ENCODE measurements around the gene SNX20. TPM values are rescaled to one million over a fixed set of nuclear protein-coding genes. Genes with fewer than 3 reads are reported as not detected.

SNX20 gene
- total RNA-seq, 1 experiment from 2014 or later = 0.10 TPM

GRCh38 chr16:50709061-50709684, 28.1 kb upstream of the SNX20 start:
- CTCF ChIA-PET = no interaction called here
- no TSS peak for BruUV-seq (replicated peaks)
- POLR2A ChIA-PET = no interaction called here
- H3K27me3 ChIP-seq (ENCODE audit: control insufficient read depth, insufficient read depth, low read length) = no peaks in the 10 kb centered on the region
- H3K4me1 ChIP-seq (ENCODE audit: control insufficient read depth, insufficient read depth, low read length) = no peaks in the 10 kb centered on the region
- H3K9me3 ChIP-seq (ENCODE audit: control insufficient read depth, insufficient read depth, low read depth, low read length) = no peaks in the 10 kb centered on the region
- H3K4me3 ChIP-seq (ENCODE audit: low read depth in 2 of 2, low read length in 2 of 2) = no peak overlapping the region
- no peak for ATAC-seq
- TF ChIP-seq TCF7L2 (IDR thresholded peaks at IDR 0.05; ENCODE audit: low read depth, low read length) = no peak
- TF ChIP-seq CTCF (IDR thresholded peaks at IDR 0.05) = no peak
- TF ChIP-seq, protein P1, sequence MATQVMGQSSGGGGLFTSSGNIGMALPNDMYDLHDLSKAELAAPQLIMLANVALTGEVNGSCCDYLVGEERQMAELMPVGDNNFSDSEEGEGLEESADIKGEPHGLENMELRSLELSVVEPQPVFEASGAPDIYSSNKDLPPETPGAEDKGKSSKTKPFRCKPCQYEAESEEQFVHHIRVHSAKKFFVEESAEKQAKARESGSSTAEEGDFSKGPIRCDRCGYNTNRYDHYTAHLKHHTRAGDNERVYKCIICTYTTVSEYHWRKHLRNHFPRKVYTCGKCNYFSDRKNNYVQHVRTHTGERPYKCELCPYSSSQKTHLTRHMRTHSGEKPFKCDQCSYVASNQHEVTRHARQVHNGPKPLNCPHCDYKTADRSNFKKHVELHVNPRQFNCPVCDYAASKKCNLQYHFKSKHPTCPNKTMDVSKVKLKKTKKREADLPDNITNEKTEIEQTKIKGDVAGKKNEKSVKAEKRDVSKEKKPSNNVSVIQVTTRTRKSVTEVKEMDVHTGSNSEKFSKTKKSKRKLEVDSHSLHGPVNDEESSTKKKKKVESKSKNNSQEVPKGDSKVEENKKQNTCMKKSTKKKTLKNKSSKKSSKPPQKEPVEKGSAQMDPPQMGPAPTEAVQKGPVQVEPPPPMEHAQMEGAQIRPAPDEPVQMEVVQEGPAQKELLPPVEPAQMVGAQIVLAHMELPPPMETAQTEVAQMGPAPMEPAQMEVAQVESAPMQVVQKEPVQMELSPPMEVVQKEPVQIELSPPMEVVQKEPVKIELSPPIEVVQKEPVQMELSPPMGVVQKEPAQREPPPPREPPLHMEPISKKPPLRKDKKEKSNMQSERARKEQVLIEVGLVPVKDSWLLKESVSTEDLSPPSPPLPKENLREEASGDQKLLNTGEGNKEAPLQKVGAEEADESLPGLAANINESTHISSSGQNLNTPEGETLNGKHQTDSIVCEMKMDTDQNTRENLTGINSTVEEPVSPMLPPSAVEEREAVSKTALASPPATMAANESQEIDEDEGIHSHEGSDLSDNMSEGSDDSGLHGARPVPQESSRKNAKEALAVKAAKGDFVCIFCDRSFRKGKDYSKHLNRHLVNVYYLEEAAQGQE (IDR thresholded peaks at IDR 0.05; ENCODE audit: insufficient read depth in 1 of 2, low read depth in 2 of 2, low read length in 1 of 2) = no peak
- no peak for TF ChIP-seq POLR2AphosphoS5 (IDR thresholded peaks at IDR 0.05; ENCODE audit: low read depth, low read length)
- no peak for TF ChIP-seq SIN3A (IDR thresholded peaks at IDR 0.05; ENCODE audit: borderline replicate concordance, insufficient read depth, low read depth, low read length)
- in situ Hi-C loops (cut with HindIII; ENCODE audit: low pct_unique_long_range_greater_than_20kb, low sequenced_read_pairs) (no loop called here), intact Hi-C loops (cut with micrococcal nuclease; ENCODE audit: unreplicated experiment) (no loop called here)
- H3K36me3 ChIP-seq (ENCODE audit: control insufficient read depth, insufficient read depth, low read length) = no peaks in the 10 kb centered on the region
- no peak for DNase-seq (ENCODE audit: low read depth, low spot score)
- H3K27ac ChIP-seq (ENCODE audit: low read length) = no peak overlapping the region

GRCh38 chr16:50708373-50709060, 27.4 kb upstream of the SNX20 start:
- Histone ChIP-seq H3K27ac (ENCODE audit: low read length) (no peak overlapping the region), H3K4me3 (ENCODE audit: low read depth in 2 of 2, low read length in 2 of 2) (no peak overlapping the region), H3K4me1 (ENCODE audit: control insufficient read depth, insufficient read depth, low read length) (no peaks in the 10 kb centered on the region), H3K36me3 (ENCODE audit: control insufficient read depth, insufficient read depth, low read length) (no peaks in the 10 kb centered on the region), H3K27me3 (ENCODE audit: control insufficient read depth, insufficient read depth, low read length) (no peaks in the 10 kb centered on the region), H3K9me3 (ENCODE audit: control insufficient read depth, insufficient read depth, low read depth, low read length) (no peaks in the 10 kb centered on the region)
- POLR2A ChIA-PET = no interaction called here
- no TSS peak for BruUV-seq (replicated peaks)
- no peak for TF ChIP-seq SIN3A (IDR thresholded peaks at IDR 0.05; ENCODE audit: borderline replicate concordance, insufficient read depth, low read depth, low read length)
- no peak for TF ChIP-seq POLR2AphosphoS5 (IDR thresholded peaks at IDR 0.05; ENCODE audit: low read depth, low read length)
- TF ChIP-seq, protein P1 (IDR thresholded peaks at IDR 0.05; ENCODE audit: insufficient read depth in 1 of 2, low read depth in 2 of 2, low read length in 1 of 2) = no peak
- TF ChIP-seq CTCF (IDR thresholded peaks at IDR 0.05) = no peak
- ATAC-seq (no peak), DNase-seq (ENCODE audit: low read depth, low spot score) (no peak)
- intact Hi-C loops (cut with micrococcal nuclease; ENCODE audit: unreplicated experiment) = no loop called here
- in situ Hi-C loops (cut with HindIII; ENCODE audit: low pct_unique_long_range_greater_than_20kb, low sequenced_read_pairs) = no loop called here
- CTCF ChIA-PET = no interaction called here
